Activated naive CD8-positive, alpha-beta T cell treated with anti-CD3 and anti-CD28 coated beads for 36 hours (primary cell): ENCODE data around the gene KCNIP4. TPM values are rescaled to one million over a fixed set of nuclear protein-coding genes. Genes with fewer than 3 reads are reported as not detected.
"Not testable (repeated sequence)": the region's sequence is repeated elsewhere in the genome, so short reads cannot be mapped to it uniquely, and the experiment has no call there.

Experiments
- DNase-seq: peaks from one replicate; pipeline ENCODE4 v3.0.0; 2021
- H3K27ac Mint-ChIP-seq: one replicate; pipeline ENCODE4 v1.8.0; 2022; ENCODE audit warnings: mild to moderate bottlenecking, moderate library complexity, mixed read lengths
- H3K27me3 Mint-ChIP-seq: one replicate; pipeline ENCODE4 v1.8.0; 2022; ENCODE audit warnings: mild to moderate bottlenecking, mixed read lengths
- H3K36me3 Mint-ChIP-seq: one replicate; pipeline ENCODE4 v1.8.0; 2021; ENCODE audit warnings: mild to moderate bottlenecking, mixed read lengths
- H3K4me1 Mint-ChIP-seq: one replicate; pipeline ENCODE4 v1.8.0; 2021; ENCODE audit warnings: mixed read lengths
- H3K4me3 Mint-ChIP-seq: one replicate; pipeline ENCODE4 v1.8.0; 2022; ENCODE audit warnings: mild to moderate bottlenecking, moderate library complexity, mixed read lengths
- H3K9me3 Mint-ChIP-seq: one replicate; pipeline ENCODE4 v1.8.0; 2022; ENCODE audit warnings: mixed read lengths
- total RNA-seq, 2 experiments: library from RNA; stranded (reverse); gene quantifications; one replicate each; pipeline ENCODE4 v1.2.3, GENCODE V29; 2021

The KCNIP4 gene
- total RNA-seq: not detected

DNA sequence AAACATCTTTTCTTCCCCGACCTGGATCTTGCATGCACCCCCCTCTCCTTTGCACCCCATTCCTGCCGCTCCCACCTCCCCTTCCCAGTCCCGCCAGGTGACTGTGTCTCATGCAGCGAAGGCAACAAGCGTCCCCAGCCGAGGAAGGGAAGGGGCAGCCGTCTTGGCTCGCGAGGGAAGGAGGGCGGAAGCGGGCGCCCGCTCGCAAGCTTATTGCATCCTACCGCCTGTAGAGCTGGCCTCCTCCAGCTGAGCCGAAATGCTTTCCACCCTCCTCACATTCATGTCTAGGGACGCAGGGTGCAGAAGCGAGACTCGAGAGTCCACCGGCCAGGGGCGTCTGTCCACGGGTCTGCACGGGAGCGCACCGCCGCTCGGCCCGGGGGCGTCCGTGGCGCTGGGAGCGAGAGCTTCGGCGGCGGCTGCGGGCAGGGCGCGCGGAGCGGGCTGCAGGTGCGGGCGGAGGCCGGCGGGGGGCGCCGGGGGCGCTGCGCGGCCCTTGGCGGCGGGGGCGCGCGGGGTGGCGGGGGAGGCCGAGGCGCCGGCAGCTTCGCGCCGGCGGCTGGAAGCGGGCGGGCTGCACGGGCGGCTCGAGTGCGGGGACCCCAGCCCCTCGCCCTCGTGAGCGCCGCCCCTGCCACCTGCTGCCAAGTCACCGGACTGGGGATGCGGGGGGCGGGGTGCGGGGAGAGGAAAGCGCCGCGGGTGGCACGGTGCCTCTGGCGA, at the start of gene KCNIP4:
Gene KCNIP4 (minus strand): TSS at position 426 of the 726 bp plus-strand sequence.
- H3K27ac Mint-ChIP-seq: no peak within 1 kb of the TSS
- H3K4me1 Mint-ChIP-seq: no peaks in the 10 kb centered on the region
- no peaks in the 10 kb centered on the region for H3K9me3 Mint-ChIP-seq
- H3K36me3 Mint-ChIP-seq: no peaks in the 10 kb centered on the region
- peaks cover 32% of the 10 kb centered on the region for H3K27me3 Mint-ChIP-seq
- DNase-seq: peak; percentile 36
- H3K4me3 Mint-ChIP-seq: peak within 1 kb of the TSS; percentile 50

DNA sequence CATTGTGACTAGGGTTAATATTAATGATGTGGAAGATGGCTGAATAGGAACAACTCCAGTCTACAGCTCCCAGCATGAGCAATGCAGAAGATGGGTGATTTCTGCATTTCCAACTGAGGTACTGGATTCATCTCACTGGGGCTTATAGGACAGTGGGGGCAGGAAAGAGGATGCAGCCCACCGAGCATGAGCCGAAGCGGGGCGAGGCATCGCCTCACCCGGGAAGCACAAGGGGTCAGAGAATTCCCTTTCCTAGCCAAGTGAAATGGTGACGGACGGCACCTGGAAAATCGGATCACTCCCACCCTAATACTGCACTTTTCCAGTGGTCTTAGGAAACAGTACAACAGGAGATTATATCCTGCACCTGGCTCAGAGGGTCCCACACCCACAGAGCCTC, 48.0 kb upstream of the KCNIP4 start:
- H3K4me1 Mint-ChIP-seq, H3K36me3 Mint-ChIP-seq, H3K27me3 Mint-ChIP-seq, H3K27ac Mint-ChIP-seq, H3K4me3 Mint-ChIP-seq, DNase-seq: not testable (repeated sequence)
- peaks cover 10% of the 10 kb centered on the region for H3K9me3 Mint-ChIP-seq

DNA sequence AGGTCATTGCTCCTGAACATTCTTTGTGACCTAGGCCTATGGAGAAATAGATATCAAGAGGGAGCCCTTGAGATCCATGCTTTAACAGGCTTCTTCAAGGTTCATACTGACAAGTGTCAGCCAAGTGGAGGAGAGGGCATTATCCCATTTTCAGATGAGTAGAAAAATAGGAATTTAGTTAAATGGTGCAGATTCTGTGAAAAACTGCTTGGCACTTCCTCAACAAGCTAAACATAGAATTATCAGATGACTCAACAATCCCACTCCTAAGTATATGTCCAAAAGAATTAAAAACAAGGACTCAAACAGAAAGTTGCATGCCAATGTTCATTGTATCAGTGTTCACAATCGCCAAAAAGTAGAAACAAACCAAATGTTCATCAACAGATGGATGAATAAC, 43.8 kb upstream of the KCNIP4 start:
- Mint-ChIP-seq H3K4me1 (no peaks in the 10 kb centered on the region), H3K27ac (no peak overlapping the region), H3K27me3 (no peaks in the 10 kb centered on the region), H3K4me3 (no peak overlapping the region), H3K9me3 (peaks cover 6% of the 10 kb centered on the region), H3K36me3 (no peaks in the 10 kb centered on the region)
- DNase-seq: no peak

- Mint-ChIP-seq H3K4me3 (no peak overlapping the region), H3K27me3 (no peaks in the 10 kb centered on the region), H3K27ac (no peak overlapping the region), H3K9me3 (peaks cover 6% of the 10 kb centered on the region), H3K36me3 (no peaks in the 10 kb centered on the region), H3K4me1 (no peaks in the 10 kb centered on the region)
- no peak for DNase-seq
Measured at GRCh38 chr4:21991562-21991961, 43.0 kb upstream of the KCNIP4 start.

- H3K4me1 Mint-ChIP-seq: no peaks in the 10 kb centered on the region
- H3K36me3 Mint-ChIP-seq: no peaks in the 10 kb centered on the region
- no peak overlapping the region for H3K27ac Mint-ChIP-seq
- no peak overlapping the region for H3K4me3 Mint-ChIP-seq
- H3K27me3 Mint-ChIP-seq: no peaks in the 10 kb centered on the region
- H3K9me3 Mint-ChIP-seq: peaks cover 6% of the 10 kb centered on the region
- DNase-seq: no peak
Measured at GRCh38 chr4:21991050-21991449, 42.5 kb upstream of the KCNIP4 start.

DNA sequence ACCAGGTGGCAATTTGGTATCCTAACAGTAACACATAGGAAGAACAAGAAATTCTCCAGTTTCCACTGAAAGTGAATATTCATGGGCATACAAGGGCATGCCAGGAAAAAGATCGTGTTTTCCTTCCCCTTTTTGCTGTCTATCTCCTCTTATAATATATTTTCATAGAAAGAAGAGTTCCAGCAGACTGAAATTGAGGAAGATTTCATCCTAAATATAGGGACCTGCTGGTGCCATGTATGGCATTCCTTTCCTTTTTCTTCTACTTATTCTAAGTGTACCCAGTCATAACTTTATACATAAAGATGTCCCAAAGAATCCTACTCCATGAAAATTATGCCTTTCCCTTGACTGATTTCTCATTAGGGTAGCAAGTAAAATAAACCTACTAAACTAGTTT, 40.8 kb upstream of the KCNIP4 start:
- Mint-ChIP-seq H3K36me3 (no peaks in the 10 kb centered on the region), H3K9me3 (peaks cover 6% of the 10 kb centered on the region)

GRCh38 chr4:21986307-21986706, 37.7 kb upstream of the KCNIP4 start:
- Mint-ChIP-seq H3K4me1 (no peaks in the 10 kb centered on the region), H3K9me3 (peaks cover 6% of the 10 kb centered on the region), H3K27ac (no peak overlapping the region), H3K4me3 (no peak overlapping the region), H3K27me3 (no peaks in the 10 kb centered on the region), H3K36me3 (no peaks in the 10 kb centered on the region)
- DNase-seq: no peak

More for the DNA sequence above, 40.8 kb upstream of the KCNIP4 start:
- no peaks in the 10 kb centered on the region for H3K4me1 Mint-ChIP-seq
- no peak overlapping the region for H3K4me3 Mint-ChIP-seq
- H3K27me3 Mint-ChIP-seq: no peaks in the 10 kb centered on the region
- DNase-seq: no peak
- H3K27ac Mint-ChIP-seq: no peak overlapping the region

- H3K4me3 Mint-ChIP-seq: no peak overlapping the region
- DNase-seq: no peak
- H3K27me3 Mint-ChIP-seq: no peaks in the 10 kb centered on the region
- no peak overlapping the region for H3K27ac Mint-ChIP-seq
- no peaks in the 10 kb centered on the region for H3K36me3 Mint-ChIP-seq
- H3K9me3 Mint-ChIP-seq: no peaks in the 10 kb centered on the region
- H3K4me1 Mint-ChIP-seq: no peaks in the 10 kb centered on the region
Measured at GRCh38 chr4:21982087-21982486, 33.5 kb upstream of the KCNIP4 start.

GRCh38 chr4:21979196-21979595, 30.6 kb upstream of the KCNIP4 start:
- Mint-ChIP-seq H3K4me3 (no peak overlapping the region), H3K36me3 (no peaks in the 10 kb centered on the region), H3K27ac (no peak overlapping the region), H3K27me3 (no peaks in the 10 kb centered on the region), H3K4me1 (no peaks in the 10 kb centered on the region), H3K9me3 (peaks cover 8% of the 10 kb centered on the region)
- DNase-seq: no peak

- H3K9me3 Mint-ChIP-seq: peaks cover 8% of the 10 kb centered on the region
- no peaks in the 10 kb centered on the region for H3K4me1 Mint-ChIP-seq
- no peak overlapping the region for H3K4me3 Mint-ChIP-seq
- H3K27me3 Mint-ChIP-seq: no peaks in the 10 kb centered on the region
- H3K36me3 Mint-ChIP-seq: no peaks in the 10 kb centered on the region
- no peak for DNase-seq
- no peak overlapping the region for H3K27ac Mint-ChIP-seq
Measured at GRCh38 chr4:21976166-21976565, 27.6 kb upstream of the KCNIP4 start.

- no peaks in the 10 kb centered on the region for H3K27me3 Mint-ChIP-seq
- H3K27ac Mint-ChIP-seq: no peak overlapping the region
- H3K4me3 Mint-ChIP-seq: no peak overlapping the region
- DNase-seq: no peak
- H3K36me3 Mint-ChIP-seq: no peaks in the 10 kb centered on the region
- no peaks in the 10 kb centered on the region for H3K4me1 Mint-ChIP-seq
- H3K9me3 Mint-ChIP-seq: peaks cover 8% of the 10 kb centered on the region
Measured at GRCh38 chr4:21973850-21974249, 25.3 kb upstream of the KCNIP4 start.

- Mint-ChIP-seq H3K9me3 (peaks cover 2% of the 10 kb centered on the region), H3K4me3 (no peak overlapping the region), H3K36me3 (no peaks in the 10 kb centered on the region), H3K27me3 (no peaks in the 10 kb centered on the region), H3K27ac (no peak overlapping the region), H3K4me1 (no peaks in the 10 kb centered on the region)
- DNase-seq: no peak
Measured at GRCh38 chr4:21964762-21965319, 16.3 kb upstream of the KCNIP4 start.

DNA sequence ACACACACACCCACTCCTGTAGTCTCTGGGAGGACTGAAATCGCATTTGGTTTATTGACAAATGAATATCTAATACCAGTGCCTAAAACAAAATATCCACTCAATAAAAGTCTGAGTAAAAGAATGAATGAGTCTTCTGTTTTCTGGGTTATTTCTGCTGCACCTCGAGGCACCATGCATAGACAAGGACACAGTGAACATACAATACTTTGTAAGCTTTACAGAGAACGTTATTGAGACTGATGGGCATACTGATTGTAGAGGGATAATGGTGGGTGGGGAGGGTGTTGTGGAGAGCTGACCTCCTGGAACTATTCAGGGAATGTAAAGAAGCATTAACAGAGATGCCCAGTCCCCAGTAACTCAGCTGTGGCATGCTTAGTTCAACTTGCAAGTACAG, 14.1 kb upstream of the KCNIP4 start:
- H3K27ac Mint-ChIP-seq: no peak overlapping the region
- no peaks in the 10 kb centered on the region for H3K36me3 Mint-ChIP-seq
- no peaks in the 10 kb centered on the region for H3K4me1 Mint-ChIP-seq
- H3K9me3 Mint-ChIP-seq: peaks cover 2% of the 10 kb centered on the region
- no peaks in the 10 kb centered on the region for H3K27me3 Mint-ChIP-seq
- DNase-seq: no peak
- no peak overlapping the region for H3K4me3 Mint-ChIP-seq

- DNase-seq: no peak
- no peaks in the 10 kb centered on the region for H3K27me3 Mint-ChIP-seq
- no peaks in the 10 kb centered on the region for H3K36me3 Mint-ChIP-seq
- no peaks in the 10 kb centered on the region for H3K4me1 Mint-ChIP-seq
- peaks cover under 1% of the 10 kb centered on the region for H3K9me3 Mint-ChIP-seq
- no peak overlapping the region for H3K4me3 Mint-ChIP-seq
- H3K27ac Mint-ChIP-seq: no peak overlapping the region
Measured at GRCh38 chr4:21960793-21961192, 12.2 kb upstream of the KCNIP4 start.

DNA sequence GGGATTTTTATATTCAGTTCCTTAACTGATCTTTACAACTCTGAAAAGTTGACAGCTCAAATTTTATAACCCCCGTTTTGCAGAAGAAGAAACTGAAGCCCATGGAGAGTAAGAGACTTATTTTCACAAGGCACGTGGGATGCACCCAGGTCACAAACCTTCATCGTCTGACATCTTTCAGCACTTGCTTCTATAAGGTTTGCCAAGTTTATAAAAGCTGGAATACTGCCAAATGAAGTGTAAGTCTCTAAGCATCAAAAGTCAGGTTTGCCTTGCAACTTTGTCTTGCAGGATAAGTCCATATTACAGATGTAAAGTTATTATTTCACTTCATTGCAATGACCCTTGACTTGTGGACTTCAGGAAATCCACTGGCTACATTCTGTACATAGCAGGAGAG, 6.3 kb upstream of the KCNIP4 start:
- H3K4me1 Mint-ChIP-seq: no peaks in the 10 kb centered on the region
- no peaks in the 10 kb centered on the region for H3K9me3 Mint-ChIP-seq
- no peak overlapping the region for H3K4me3 Mint-ChIP-seq
- DNase-seq: no peak
- peaks cover 1% of the 10 kb centered on the region for H3K27me3 Mint-ChIP-seq
- no peak overlapping the region for H3K27ac Mint-ChIP-seq
- no peaks in the 10 kb centered on the region for H3K36me3 Mint-ChIP-seq

DNA sequence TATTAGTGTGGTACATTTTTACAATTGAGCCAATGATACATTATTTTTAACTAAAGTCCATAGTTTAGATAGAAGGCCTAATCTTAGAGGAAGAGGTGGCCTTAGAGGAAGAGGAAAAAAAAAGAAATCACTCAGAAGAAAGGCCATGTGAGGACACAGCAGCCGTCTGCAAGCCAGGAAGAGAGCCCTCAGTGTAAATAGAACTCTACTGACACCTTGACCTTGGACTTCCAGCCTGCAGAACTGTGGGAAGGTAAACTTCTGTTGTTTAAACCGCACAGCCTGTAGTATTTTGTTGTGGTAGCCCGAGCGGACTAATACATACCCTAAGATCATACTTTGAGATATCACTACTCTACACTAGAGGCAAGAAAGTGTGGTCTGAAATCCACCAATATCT, 5.1 kb upstream of the KCNIP4 start:
- H3K36me3 Mint-ChIP-seq: no peaks in the 10 kb centered on the region
- no peak overlapping the region for H3K4me3 Mint-ChIP-seq
- DNase-seq: no peak
- H3K27ac Mint-ChIP-seq: no peak overlapping the region
- H3K27me3 Mint-ChIP-seq: peaks cover 11% of the 10 kb centered on the region
- H3K4me1 Mint-ChIP-seq: no peaks in the 10 kb centered on the region
- no peaks in the 10 kb centered on the region for H3K9me3 Mint-ChIP-seq
